ENCODE measurements around the gene NEK4.
A peak's percentile ranks its signal among the peaks of the same experiment; 100 is the strongest.

The NEK4 gene

GRCh38 chr3:52705438-52705687 is 65.4 kb downstream of the NEK4 start:
- DNase-seq (ENCODE audit: low read depth in 2 of 2, low spot score in 1 of 2), result no peak

- no peak for DNase-seq (ENCODE audit: low read depth in 2 of 2, low spot score in 1 of 2)
Observed at GRCh38 chr3:52704611-52705437, 65.9 kb downstream of the NEK4 start.

GRCh38 chr3:52703341-52703740 is 67.4 kb downstream of the NEK4 start:
- DNase-seq (ENCODE audit: low read depth in 2 of 2, low spot score in 1 of 2), result no peak

- DNase-seq (ENCODE audit: low read depth in 2 of 2, low spot score in 1 of 2), result no peak
Observed at GRCh38 chr3:52697632-52697965, 73.1 kb downstream of the NEK4 start.

GRCh38 chr3:52696830-52697631 is 73.7 kb downstream of the NEK4 start:
- DNase-seq (ENCODE audit: low read depth in 2 of 2, low spot score in 1 of 2), result no peak

- DNase-seq (ENCODE audit: low read depth in 2 of 2, low spot score in 1 of 2), result no peak
Observed at GRCh38 chr3:52695798-52696671, 74.7 kb downstream of the NEK4 start.

GRCh38 chr3:52694528-52695189 is 76.1 kb downstream of the NEK4 start:
- DNase-seq (ENCODE audit: low read depth in 2 of 2, low spot score in 1 of 2), result no peak

- DNase-seq (ENCODE audit: low read depth in 2 of 2, low spot score in 1 of 2), result no peak
Observed at GRCh38 chr3:52693071-52693470, 77.7 kb downstream of the NEK4 start.

- no peak for DNase-seq (ENCODE audit: low read depth in 2 of 2, low spot score in 1 of 2)
Observed at GRCh38 chr3:52690560-52690959, 80.2 kb downstream of the NEK4 start.

GRCh38 chr3:52689151-52689550 is 81.6 kb downstream of the NEK4 start:
- DNase-seq (ENCODE audit: low read depth in 2 of 2, low spot score in 1 of 2), result no peak

GRCh38 chr3:52688266-52688665 is 82.5 kb downstream of the NEK4 start:
- no peak for DNase-seq (ENCODE audit: low read depth in 2 of 2, low spot score in 1 of 2)

GRCh38 chr3:52685709-52686691 is 84.7 kb downstream of the NEK4 start, which contains the start of the genes GNL3 and PBRM1:
GNL3 (plus strand) TSS chr3:52686032; CDS start chr3:52686093, 61 bp downstream.
PBRM1 (minus strand) TSS chr3:52685913.
- DNase-seq (ENCODE audit: low read depth in 2 of 2, low spot score in 1 of 2), result peak; percentile 68 to 84

GRCh38 chr3:52685285-52685708 is 85.4 kb downstream of the NEK4 start:
- peak; percentile 22 to 56 for DNase-seq (ENCODE audit: low read depth in 2 of 2, low spot score in 1 of 2)

GRCh38 chr3:52684184-52684583 is 86.6 kb downstream of the NEK4 start:
- DNase-seq (ENCODE audit: low read depth in 2 of 2, low spot score in 1 of 2), result no peak

GRCh38 chr3:52683611-52684010 is 87.1 kb downstream of the NEK4 start:
- no peak for DNase-seq (ENCODE audit: low read depth in 2 of 2, low spot score in 1 of 2)

- no peak for DNase-seq (ENCODE audit: low read depth in 2 of 2, low spot score in 1 of 2)
Observed at GRCh38 chr3:52682016-52682415, 88.7 kb downstream of the NEK4 start.

GRCh38 chr3:52681596-52681995 is 89.1 kb downstream of the NEK4 start:
- no peak for DNase-seq (ENCODE audit: low read depth in 2 of 2, low spot score in 1 of 2)

- no peak for DNase-seq (ENCODE audit: low read depth in 2 of 2, low spot score in 1 of 2)
Observed at GRCh38 chr3:52679811-52680210, 90.9 kb downstream of the NEK4 start.

GRCh38 chr3:52679199-52679538 is 91.6 kb downstream of the NEK4 start:
- DNase-seq (ENCODE audit: low read depth in 2 of 2, low spot score in 1 of 2), result no peak

Measured in stimulated activated CD8-positive, alpha-beta memory T cell treated with anti-CD3 and anti-CD28 coated beads, Interleukin-4, amount 100 ng/mL, for 4 hours (primary cell).